NCI-H82 (cell line): ENCODE data around the gene TMEM178A.

Source experiments
- DNase-seq: peaks from one replicate; lab custom pipeline; 2025; lab: John Stamatoyannopoulos, UW

Gene TMEM178A

GRCh38 chr2:39743269-39743776, 77.6 kb downstream of the TMEM178A start:
- peak; percentile 78 for DNase-seq

GRCh38 chr2:39755466-39755865, 89.7 kb downstream of the TMEM178A start:
- DNase-seq: no peak

DNA sequence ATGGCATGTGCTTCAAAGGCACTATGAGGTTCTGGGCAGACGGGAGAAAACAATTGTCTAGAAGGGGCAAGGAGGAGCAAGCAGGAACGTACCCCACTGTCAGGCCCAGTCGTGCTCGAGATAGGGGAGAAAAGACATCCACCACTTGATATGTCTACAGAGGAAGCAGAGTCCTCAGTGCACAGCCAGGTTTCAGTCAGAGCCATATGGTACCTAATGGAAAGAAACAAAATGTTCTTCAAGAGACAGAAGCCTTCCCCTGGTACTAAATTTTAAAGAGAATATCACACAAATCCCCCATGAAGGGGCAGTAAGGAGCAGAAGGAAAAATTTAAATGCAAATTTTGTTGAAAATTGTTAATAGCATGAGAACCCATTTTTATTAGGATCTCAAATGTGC, 91.4 kb downstream of the TMEM178A start:
- no peak for DNase-seq

GRCh38 chr2:39762448-39762847, 96.7 kb downstream of the TMEM178A start:
- DNase-seq: no peak
